A549 (cell line): Measurements from ENCODE around the gene ATP1B3.

Experiments used
- BCL3 ChIP-seq: fragments of >200 bp; sonication (Bioruptor Twin); formaldehyde crosslinking; IDR thresholded peaks from 3 replicates; pipeline ENCODE4 v1.6.1; 2016
- CEBPB ChIP-seq, 2 experiments: fragments of >200 bp in 1 of 2; sonication (Bioruptor Twin) in 1 of 2; formaldehyde crosslinking in 1 of 2; IDR thresholded peaks; 2 replicates each; pipeline ENCODE4 v1.6.1; 2012 to 2016
- CHD2 ChIP-seq: fragments of 150-350 bp; IDR thresholded peaks from 2 replicates; pipeline ENCODE4 v1.6.1; 2014; ENCODE audit warnings: low read length; ENCODE audit not compliant: partially characterized antibody
- CTCF ChIP-seq: fragments of >200 bp; sonication (Bioruptor Twin); formaldehyde crosslinking; IDR thresholded peaks from 3 replicates; pipeline ENCODE4 v1.5.1; 2016
- EHMT2 ChIP-seq: fragments of 200-600 bp; sonication (generic); IDR thresholded peaks from 2 replicates; pipeline ENCODE4 v1.6.1; 2016; ENCODE audit warnings: antibody characterized with exemption, low read depth, mild to moderate bottlenecking, moderate library complexity
- HDAC2 ChIP-seq: fragments of 200-600 bp; sonication (generic); IDR thresholded peaks from 2 replicates; pipeline ENCODE4 v1.6.1; 2016
- JUN ChIP-seq, 2 experiments: fragments of >200 bp; sonication (Bioruptor Twin); formaldehyde crosslinking; IDR thresholded peaks; 2 replicates in 1 of 2; 3 replicates in 1 of 2; pipeline ENCODE4 v1.6.1; 2016 to 2017
- KDM1A ChIP-seq: fragments of 200-600 bp; sonication (generic); IDR thresholded peaks from 2 replicates; pipeline ENCODE4 v1.6.1; 2016; ENCODE audit warnings: low read depth, mild to moderate bottlenecking
- KDM5A ChIP-seq: fragments of 200-600 bp; sonication (generic); IDR thresholded peaks from 2 replicates; pipeline ENCODE4 v1.6.1; 2016; ENCODE audit warnings: antibody characterized with exemption, mild to moderate bottlenecking
- MAZ ChIP-seq: fragments of 150-350 bp; IDR thresholded peaks from 2 replicates; pipeline ENCODE4 v1.6.1; 2014; ENCODE audit warnings: antibody characterized with exemption, low read depth, low read length, borderline replicate concordance
- PBX3 ChIP-seq: IDR thresholded peaks from 2 replicates; pipeline ENCODE4 v1.6.1; 2012
- POLR2A ChIP-seq: IDR thresholded peaks from 2 replicates; pipeline ENCODE4 v1.6.1; 2012; ENCODE audit warnings: mild to moderate bottlenecking, low read length
- USF2 ChIP-seq: fragments of 450-650 bp; IDR thresholded peaks from 2 replicates; pipeline ENCODE4 v1.6.1; 2014; ENCODE audit warnings: antibody characterized with exemption
- ZNF302 ChIP-seq: fragments of 250-450 bp; sonication (Bioruptor Pico); IDR thresholded peaks from 2 replicates; pipeline ENCODE4 v1.9.0; 2021; ENCODE audit warnings: inconsistent platforms, mild to moderate bottlenecking, moderate library complexity

GRCh38 chr3:141876891-141877621 is 613 bp downstream of the ATP1B3 start:
- TF ChIP-seq CTCF (no peak), MAZ (no peak), ZNF302 (CRISPR knock-in tag) (no peak), KDM5A (no peak), PBX3 (no peak), POLR2A (no peak), JUN (IDR thresholded peaks at IDR 0.05) (no peak; a peak in 1 of 5 replicates), CHD2 (no peak), HDAC2 (no peak), BCL3 (no peak; the same call in 2 of the 3 replicates), CEBPB (IDR thresholded peaks at IDR 0.05) (no peak), KDM1A (no peak), USF2 (no peak), EHMT2 (no peak)
